ENCODE results near the gene SIRPB2. TPM values are rescaled to one million over a fixed set of nuclear protein-coding genes. Genes with fewer than 3 reads are reported as not detected.
A peak's percentile ranks its signal among the peaks of the same experiment; 100 is the strongest.

The SIRPB2 gene
- polyA plus RNA-seq, 1 donor (not counting 4 experiments of a cell fraction or from before 2014, with no cell fraction given): 1.6 TPM

GRCh38 chr20:1471242-1471641, 20.0 kb downstream of the SIRPB2 start:
- peaks cover 23% of the 10 kb centered on the region for H3K4me1 ChIP-seq (ENCODE audit: control insufficient read depth, extremely low read depth, insufficient read depth, low read length)
- no peak for DNase-seq (ENCODE audit: low read depth, low spot score)
- no peak overlapping the region for H3K9ac ChIP-seq (ENCODE audit: control insufficient read depth, extremely low read depth, insufficient read depth, low read length)
- H3K27ac ChIP-seq (ENCODE audit: control insufficient read depth, insufficient read depth, low read length): peak overlapping the region; percentile 56
- no peaks in the 10 kb centered on the region for H3K9me3 ChIP-seq (ENCODE audit: control insufficient read depth, low read depth, low read length)
- no peaks in the 10 kb centered on the region for H3K27me3 ChIP-seq (ENCODE audit: control insufficient read depth, extremely low read depth, insufficient read depth, low read length)
- H2AFZ ChIP-seq (ENCODE audit: control insufficient read depth, low read length): no peak overlapping the region
- dilution Hi-C loops (cut with MboI; ENCODE audit: extremely low pct_ligation_motif_present, low sequenced_read_pairs): no loop called here
- H3K79me2 ChIP-seq (ENCODE audit: control insufficient read depth, insufficient read depth, low read length): peaks cover 2% of the 10 kb centered on the region
- H3K4me3 ChIP-seq (ENCODE audit: control insufficient read depth in 2 of 3, extremely low read depth in 1 of 3, insufficient read depth in 2 of 3, low read depth in 1 of 3, low read length in 3 of 3): no peak overlapping the region
- no peaks in the 10 kb centered on the region for H3K9me1 ChIP-seq (ENCODE audit: control insufficient read depth, extremely low read depth, insufficient read depth, low read length)
- no peak overlapping the region for H3K4me2 ChIP-seq (ENCODE audit: control insufficient read depth, extremely low read depth, insufficient read depth, low read depth, low read length)
- FAIRE-seq: no peak
- TF ChIP-seq EZH2 (IDR thresholded peaks at IDR 0.05; ENCODE audit: low read length): no peak
- TF ChIP-seq CTCF (optimal IDR thresholded peaks at IDR 0.05 in 1 of 3, IDR thresholded peaks at IDR 0.05 in 1 of 3, conservative IDR thresholded peaks at IDR 0.05 in 1 of 3; ENCODE audit: extremely low read depth in 1 of 3, insufficient read depth in 2 of 3, low read length in 3 of 3): no peak
- no peaks in the 10 kb centered on the region for H3K36me3 ChIP-seq (ENCODE audit: control insufficient read depth in 2 of 2, extremely low read depth in 1 of 2, insufficient read depth in 2 of 2, low read length in 2 of 2)
- H4K20me1 ChIP-seq (ENCODE audit: control insufficient read depth, extremely low read depth, insufficient read depth, low read length): no peaks in the 10 kb centered on the region

DNA sequence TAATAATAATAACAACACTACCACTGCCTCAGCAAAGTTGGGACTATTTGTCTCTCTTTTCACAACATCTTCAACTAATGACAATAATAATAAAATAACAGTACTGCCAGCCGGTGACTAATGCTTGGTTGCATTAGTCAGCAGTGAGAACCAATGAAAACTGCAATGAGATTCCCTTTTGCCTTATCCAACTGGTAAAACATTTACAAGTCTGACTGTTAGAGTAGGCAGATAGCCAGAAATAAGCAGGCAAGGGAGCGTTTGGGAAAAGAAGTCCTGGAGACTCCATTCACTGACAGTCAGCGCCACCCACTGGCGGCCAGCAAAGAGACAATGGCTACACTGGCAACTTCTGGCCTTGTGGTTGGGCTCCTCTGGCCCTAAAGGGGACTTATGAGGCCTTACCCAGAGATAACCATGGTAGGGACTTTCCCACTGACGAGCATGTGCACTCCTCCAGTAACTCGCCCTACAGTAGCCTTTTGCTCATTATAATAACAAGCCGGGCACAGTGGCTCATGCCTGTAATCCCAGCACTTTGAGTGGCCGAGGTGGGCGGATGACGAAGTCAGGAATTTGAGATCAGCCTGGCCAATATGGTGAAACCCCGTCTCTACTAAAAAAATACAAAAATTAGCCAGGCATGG, 21.2 kb downstream of the SIRPB2 start:
- peak; percentile 94 for FAIRE-seq
- H3K4me2 ChIP-seq (ENCODE audit: control insufficient read depth, extremely low read depth, insufficient read depth, low read depth, low read length): peak overlapping the region; percentile 43
- peak overlapping the region; percentile 55 for H3K9ac ChIP-seq (ENCODE audit: control insufficient read depth, extremely low read depth, insufficient read depth, low read length)
- peaks cover 14% of the 10 kb centered on the region for H3K79me2 ChIP-seq (ENCODE audit: control insufficient read depth, insufficient read depth, low read length)
- H3K4me3 ChIP-seq (ENCODE audit: control insufficient read depth in 2 of 3, extremely low read depth in 1 of 3, insufficient read depth in 2 of 3, low read depth in 1 of 3, low read length in 3 of 3): no peak overlapping the region
- peak; percentile 92 for DNase-seq (ENCODE audit: low read depth, low spot score)
- H3K27me3 ChIP-seq (ENCODE audit: control insufficient read depth, extremely low read depth, insufficient read depth, low read length): no peaks in the 10 kb centered on the region
- TF ChIP-seq CTCF (optimal IDR thresholded peaks at IDR 0.05 in 1 of 3, IDR thresholded peaks at IDR 0.05 in 1 of 3, conservative IDR thresholded peaks at IDR 0.05 in 1 of 3; ENCODE audit: extremely low read depth in 1 of 3, insufficient read depth in 2 of 3, low read length in 3 of 3) (peak; percentile 84 to 92 (median 85)), EZH2 (IDR thresholded peaks at IDR 0.05; ENCODE audit: low read length) (no peak)
- peaks cover 3% of the 10 kb centered on the region for H4K20me1 ChIP-seq (ENCODE audit: control insufficient read depth, extremely low read depth, insufficient read depth, low read length)
- no peaks in the 10 kb centered on the region for H3K9me3 ChIP-seq (ENCODE audit: control insufficient read depth, low read depth, low read length)
- H3K36me3 ChIP-seq (ENCODE audit: control insufficient read depth in 2 of 2, extremely low read depth in 1 of 2, insufficient read depth in 2 of 2, low read length in 2 of 2): peaks cover 2 to 3% of the 10 kb centered on the region in 2 experiments
- H3K4me1 ChIP-seq (ENCODE audit: control insufficient read depth, extremely low read depth, insufficient read depth, low read length): peaks cover 27% of the 10 kb centered on the region
- dilution Hi-C loops (cut with MboI; ENCODE audit: extremely low pct_ligation_motif_present, low sequenced_read_pairs): no loop called here
- H3K9me1 ChIP-seq (ENCODE audit: control insufficient read depth, extremely low read depth, insufficient read depth, low read length): peaks cover 2% of the 10 kb centered on the region
- peak overlapping the region; percentile 56 for H3K27ac ChIP-seq (ENCODE audit: control insufficient read depth, insufficient read depth, low read length)
- H2AFZ ChIP-seq (ENCODE audit: control insufficient read depth, low read length): no peak overlapping the region

Measured in keratinocyte (primary cell).